Mesothelial cell of epicardium (in vitro differentiated cells): Measurements from ENCODE around the gene KLHDC8B. TPM values are rescaled to one million over a fixed set of nuclear protein-coding genes. Genes with fewer than 3 reads are reported as not detected.

Experiments
- DNase-seq, 2 experiments: peaks; one replicate each; pipeline ENCODE4 v3.0.0; 2021; ENCODE audit warnings: low spot score in 2 of 2; ENCODE audit not compliant: unreplicated experiment in 2 of 2
- H3K27ac Mint-ChIP-seq: 2 replicates; pipeline ENCODE4 v1.8.0; 2021; ENCODE audit warnings: mixed read lengths
- H3K27me3 Mint-ChIP-seq: 2 replicates; pipeline ENCODE4 v1.8.0; 2021; ENCODE audit warnings: low read depth, mixed read lengths
- H3K36me3 Mint-ChIP-seq: 2 replicates; pipeline ENCODE4 v1.8.0; 2021; ENCODE audit warnings: mixed read lengths
- H3K4me1 Mint-ChIP-seq: 2 replicates; pipeline ENCODE4 v1.8.0; 2021; ENCODE audit warnings: mixed read lengths
- H3K4me3 Mint-ChIP-seq: 2 replicates; pipeline ENCODE4 v1.8.0; 2021; ENCODE audit warnings: mild to moderate bottlenecking, moderate library complexity, mixed read lengths
- H3K9me3 Mint-ChIP-seq: 2 replicates; pipeline ENCODE4 v1.8.0; 2021; ENCODE audit warnings: mixed read lengths
- CTCF ChIP-seq: fragments of 200-600 bp; sonication (generic); IDR thresholded peaks from one replicate; pipeline ENCODE4 v1.5.0; 2021; ENCODE audit warnings: antibody characterized with exemption; ENCODE audit not compliant: unreplicated experiment
- total RNA-seq: library from RNA; stranded (reverse); gene quantifications from 3 replicates; pipeline ENCODE4 v1.2.1, GENCODE V29; 2021

KLHDC8B gene
- total RNA-seq, 1 donor from 2014 or later: 55.5 TPM

GRCh38 chr3:49198161-49198560 lies 26.8 kb downstream of the KLHDC8B start:
- Mint-ChIP-seq H3K4me1 (no peaks in the 10 kb centered on the region), H3K36me3 (no peaks in the 10 kb centered on the region), H3K27ac (no peak overlapping the region), H3K4me3 (no peak overlapping the region), H3K9me3 (peaks cover 5% of the 10 kb centered on the region), H3K27me3 (no peaks in the 10 kb centered on the region)
- no peak for TF ChIP-seq CTCF
- no peak for DNase-seq

GRCh38 chr3:49198611-49199230 lies 27.3 kb downstream of the KLHDC8B start:
- Mint-ChIP-seq H3K36me3 (no peaks in the 10 kb centered on the region), H3K9me3 (peaks cover 5% of the 10 kb centered on the region), H3K4me1 (no peaks in the 10 kb centered on the region), H3K4me3 (no peak overlapping the region), H3K27ac (no peak overlapping the region), H3K27me3 (no peaks in the 10 kb centered on the region)
- DNase-seq: no peak
- TF ChIP-seq CTCF: no peak

- no peaks in the 10 kb centered on the region for H3K36me3 Mint-ChIP-seq
- no peaks in the 10 kb centered on the region for H3K4me1 Mint-ChIP-seq
- no peak for TF ChIP-seq CTCF
- DNase-seq: no peak
- H3K9me3 Mint-ChIP-seq: peaks cover 5% of the 10 kb centered on the region
- no peaks in the 10 kb centered on the region for H3K27me3 Mint-ChIP-seq
- H3K4me3 Mint-ChIP-seq: no peak overlapping the region
- H3K27ac Mint-ChIP-seq: no peak overlapping the region
Observed at GRCh38 chr3:49199239-49199899, 28.0 kb downstream of the KLHDC8B start.

- no peak for DNase-seq
- H3K4me3 Mint-ChIP-seq: no peak overlapping the region
- no peaks in the 10 kb centered on the region for H3K4me1 Mint-ChIP-seq
- TF ChIP-seq CTCF: no peak
- no peak overlapping the region for H3K27ac Mint-ChIP-seq
- H3K9me3 Mint-ChIP-seq: peaks cover 5% of the 10 kb centered on the region
- no peaks in the 10 kb centered on the region for H3K27me3 Mint-ChIP-seq
- no peaks in the 10 kb centered on the region for H3K36me3 Mint-ChIP-seq
Observed at GRCh38 chr3:49199900-49200281, 28.5 kb downstream of the KLHDC8B start.

- H3K27ac Mint-ChIP-seq: no peak overlapping the region
- no peak for TF ChIP-seq CTCF
- DNase-seq: no peak
- peaks cover 9% of the 10 kb centered on the region for H3K36me3 Mint-ChIP-seq
- H3K27me3 Mint-ChIP-seq: no peaks in the 10 kb centered on the region
- peaks cover 22% of the 10 kb centered on the region for H3K9me3 Mint-ChIP-seq
- no peak overlapping the region for H3K4me3 Mint-ChIP-seq
- H3K4me1 Mint-ChIP-seq: peaks cover 1% of the 10 kb centered on the region
Observed at GRCh38 chr3:49213541-49213943, 42.1 kb downstream of the KLHDC8B start.
